Liver (tissue), 9 donors: ENCODE data around the gene MRPS18A. TPM values are rescaled to one million over a fixed set of nuclear protein-coding genes. Genes with fewer than 3 reads are reported as not detected.

Experiments
- DNase-seq: peaks from one replicate; pipeline ENCODE4 v3.0.0-alpha.2; 2017; ENCODE audit warnings: low spot score
- H3K27ac ChIP-seq, 2 donors: one replicate each; pipeline ENCODE4 v1.7.0; 2013; ENCODE audit warnings: inconsistent platforms in 2 of 2, low read length in 2 of 2, control low read depth in 1 of 2, low read depth in 1 of 2, mild to moderate bottlenecking in 1 of 2
- H3K27me3 ChIP-seq, 4 donors: one replicate each; pipeline versions ENCODE4 v1.6.1 to v1.7.0; 2013; ENCODE audit warnings: low read length in 3 of 4, inconsistent platforms in 1 of 4, mild to moderate bottlenecking in 1 of 4, moderate library complexity in 1 of 4; ENCODE audit not compliant: control insufficient read depth in 4 of 4, insufficient read depth in 4 of 4
- H3K36me3 ChIP-seq, 4 donors: one replicate each; pipeline versions ENCODE4 v1.6.1 to v1.7.0; 2013; ENCODE audit warnings: low read length in 3 of 4, mild to moderate bottlenecking in 3 of 4, low read depth in 1 of 4, moderate library complexity in 1 of 4; ENCODE audit not compliant: control insufficient read depth in 4 of 4, insufficient read depth in 3 of 4
- H3K4me1 ChIP-seq, 4 donors: one replicate each; pipeline versions ENCODE4 v1.6.1 to v1.7.0; 2013; ENCODE audit warnings: low read length in 3 of 4, mild to moderate bottlenecking in 3 of 4, moderate library complexity in 1 of 4; ENCODE audit not compliant: control insufficient read depth in 4 of 4, insufficient read depth in 4 of 4
- H3K4me3 ChIP-seq, 3 donors: one replicate each; pipeline versions ENCODE4 v1.6.1 to v1.7.0; 2013; ENCODE audit warnings: low read length in 3 of 3, control low read depth in 1 of 3, low read depth in 1 of 3, mild to moderate bottlenecking in 1 of 3
- H3K9ac ChIP-seq, 2 donors: one replicate each; pipeline ENCODE4 v1.7.0; 2013; ENCODE audit warnings: low read length in 2 of 2, mild to moderate bottlenecking in 2 of 2, moderate library complexity in 2 of 2, control low read depth in 1 of 2, low read depth in 1 of 2
- H3K9me3 ChIP-seq, 4 donors: one replicate each; pipeline versions ENCODE4 v1.6.1 to v1.7.0; 2013; ENCODE audit warnings: low read length in 3 of 4; ENCODE audit not compliant: control insufficient read depth in 4 of 4
- EGR1 ChIP-seq, 2 donors: IDR thresholded peaks; 2 replicates each; pipeline ENCODE4 v1.6.1; 2016 to 2018; ENCODE audit warnings: antibody characterized with exemption in 2 of 2, low read depth in 2 of 2
- FOXA1 ChIP-seq: IDR thresholded peaks from 2 replicates; pipeline ENCODE4 v1.6.1; 2016; ENCODE audit warnings: antibody characterized with exemption
- JUND ChIP-seq, 2 donors: IDR thresholded peaks; 2 replicates each; pipeline ENCODE4 v1.6.1; 2016; ENCODE audit warnings: antibody characterized with exemption in 2 of 2
- NR2F2 ChIP-seq: IDR thresholded peaks from 2 replicates; pipeline ENCODE4 v1.6.1; 2016; ENCODE audit warnings: antibody characterized with exemption
- TAF1 ChIP-seq: conservative IDR thresholded peaks from 2 replicates; pipeline ENCODE4 v1.6.1; 2016; ENCODE audit warnings: antibody characterized with exemption, mild to moderate bottlenecking
- YY1 ChIP-seq: IDR thresholded peaks from 2 replicates; pipeline ENCODE4 v1.6.1; 2016; ENCODE audit warnings: antibody characterized with exemption, mild to moderate bottlenecking
- whole genome bisulfite sequencing: extraction: QIAGEN DNeasy Blood & Tissue Kit; methylation state at CpG from one replicate; pipeline ENCODE4 v1.1.7; 2013; 5-methylcytosine and 5-hydroxymethylcytosine counted together
- polyA plus RNA-seq, 2 donors: library from polyadenylated mRNA; stranded (reverse) in 1 of 2; unstranded in 1 of 2; fragments of 200-250 nt in 1 of 2; fragments of >200 nt in 1 of 2; fragmentation: Nextera tagmentation in 1 of 2; extraction: Ambion mirVana in 1 of 2; gene quantifications; one replicate each; pipeline versions ENCODE4 v1.2.1 to v1.2.3, GENCODE V29; 2013 to 2015
- total RNA-seq, 2 donors: library from RNA; depleted of rRNA; stranded (reverse); fragments of >200 nt; gene quantifications; one replicate each; pipeline ENCODE4 v1.2.3, GENCODE V29; 2014
- TF ChIP-seq, protein P1 (sequence below): IDR thresholded peaks from 2 replicates; pipeline ENCODE4 v1.6.1; 2016; ENCODE audit warnings: antibody characterized with exemption, mild to moderate bottlenecking
- TF ChIP-seq, protein P2 (sequence below): fragments of 150-350 bp; IDR thresholded peaks from 2 replicates; pipeline ENCODE4 v1.5.1; 2017; ENCODE audit warnings: improper control_type of control experiment, low read depth, low read length; ENCODE audit not compliant: missing input control
- TF ChIP-seq, protein P3 (sequence below): IDR thresholded peaks from 2 replicates; pipeline ENCODE4 v1.6.1; 2016; ENCODE audit warnings: antibody characterized with exemption
- TF ChIP-seq, protein P4 (sequence below): IDR thresholded peaks from 2 replicates; pipeline ENCODE4 v1.6.1; 2016; ENCODE audit warnings: antibody characterized with exemption
- donor health status: healthy.
- donor health status: healthy.
- donor health status: healthy.
- donor health status: healthy.
- donor health status: healthy.

Gene MRPS18A
- total and polyA plus RNA-seq, 4 donors = 21.5 to 50.5 (median 35.0) TPM

DNA sequence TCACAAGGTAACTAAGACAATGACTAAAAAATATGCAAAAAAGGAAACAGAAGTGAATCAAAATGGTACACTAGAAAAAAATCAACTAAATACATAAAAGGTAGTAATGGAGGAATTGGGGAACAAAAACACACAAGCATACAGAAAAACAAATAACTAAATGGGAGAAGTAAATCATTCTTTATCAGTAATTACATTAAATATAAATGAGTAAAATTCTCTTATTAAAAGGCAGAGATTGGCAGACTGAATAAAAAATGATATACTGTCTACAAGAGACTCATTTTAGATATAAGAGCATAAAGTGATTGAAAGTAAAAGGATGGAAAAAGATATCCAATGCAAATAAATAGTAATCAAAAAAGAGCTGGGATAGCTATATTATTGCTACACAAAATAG is 43.0 kb upstream of the MRPS18A start (continued):
- TF ChIP-seq YY1 (no peak), JUND (IDR thresholded peaks at IDR 0.05) (no peak), TAF1 (no peak), NR2F2 (no peak)
- TF ChIP-seq, protein P1, sequence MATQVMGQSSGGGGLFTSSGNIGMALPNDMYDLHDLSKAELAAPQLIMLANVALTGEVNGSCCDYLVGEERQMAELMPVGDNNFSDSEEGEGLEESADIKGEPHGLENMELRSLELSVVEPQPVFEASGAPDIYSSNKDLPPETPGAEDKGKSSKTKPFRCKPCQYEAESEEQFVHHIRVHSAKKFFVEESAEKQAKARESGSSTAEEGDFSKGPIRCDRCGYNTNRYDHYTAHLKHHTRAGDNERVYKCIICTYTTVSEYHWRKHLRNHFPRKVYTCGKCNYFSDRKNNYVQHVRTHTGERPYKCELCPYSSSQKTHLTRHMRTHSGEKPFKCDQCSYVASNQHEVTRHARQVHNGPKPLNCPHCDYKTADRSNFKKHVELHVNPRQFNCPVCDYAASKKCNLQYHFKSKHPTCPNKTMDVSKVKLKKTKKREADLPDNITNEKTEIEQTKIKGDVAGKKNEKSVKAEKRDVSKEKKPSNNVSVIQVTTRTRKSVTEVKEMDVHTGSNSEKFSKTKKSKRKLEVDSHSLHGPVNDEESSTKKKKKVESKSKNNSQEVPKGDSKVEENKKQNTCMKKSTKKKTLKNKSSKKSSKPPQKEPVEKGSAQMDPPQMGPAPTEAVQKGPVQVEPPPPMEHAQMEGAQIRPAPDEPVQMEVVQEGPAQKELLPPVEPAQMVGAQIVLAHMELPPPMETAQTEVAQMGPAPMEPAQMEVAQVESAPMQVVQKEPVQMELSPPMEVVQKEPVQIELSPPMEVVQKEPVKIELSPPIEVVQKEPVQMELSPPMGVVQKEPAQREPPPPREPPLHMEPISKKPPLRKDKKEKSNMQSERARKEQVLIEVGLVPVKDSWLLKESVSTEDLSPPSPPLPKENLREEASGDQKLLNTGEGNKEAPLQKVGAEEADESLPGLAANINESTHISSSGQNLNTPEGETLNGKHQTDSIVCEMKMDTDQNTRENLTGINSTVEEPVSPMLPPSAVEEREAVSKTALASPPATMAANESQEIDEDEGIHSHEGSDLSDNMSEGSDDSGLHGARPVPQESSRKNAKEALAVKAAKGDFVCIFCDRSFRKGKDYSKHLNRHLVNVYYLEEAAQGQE = no peak

DNA sequence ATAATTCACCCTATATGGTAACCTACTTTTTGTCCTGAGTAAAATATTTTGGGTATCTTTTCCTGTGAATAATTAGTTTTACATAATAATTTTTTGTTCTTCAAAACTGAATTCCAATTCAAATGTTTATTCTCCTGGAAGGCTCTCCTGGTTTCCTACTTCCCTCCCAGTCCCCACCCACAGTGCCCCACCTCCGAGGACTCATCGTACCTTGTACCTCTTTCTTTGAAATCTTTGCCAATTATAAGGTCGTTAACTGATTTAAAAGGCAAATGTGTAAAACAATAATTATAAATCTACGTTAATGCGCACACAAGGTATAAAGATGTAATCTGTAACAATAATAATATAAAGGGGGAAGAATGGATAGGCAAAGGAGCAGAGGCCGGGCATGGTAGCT is 41.9 kb upstream of the MRPS18A start:
- H3K4me1 ChIP-seq = no peaks in the 10 kb centered on the region
- no peak for TF ChIP-seq JUND (IDR thresholded peaks at IDR 0.05)
- no peak for TF ChIP-seq EGR1 (IDR thresholded peaks at IDR 0.05; ENCODE audit: low read depth in 2 of 2)
- TF ChIP-seq, protein P2, sequence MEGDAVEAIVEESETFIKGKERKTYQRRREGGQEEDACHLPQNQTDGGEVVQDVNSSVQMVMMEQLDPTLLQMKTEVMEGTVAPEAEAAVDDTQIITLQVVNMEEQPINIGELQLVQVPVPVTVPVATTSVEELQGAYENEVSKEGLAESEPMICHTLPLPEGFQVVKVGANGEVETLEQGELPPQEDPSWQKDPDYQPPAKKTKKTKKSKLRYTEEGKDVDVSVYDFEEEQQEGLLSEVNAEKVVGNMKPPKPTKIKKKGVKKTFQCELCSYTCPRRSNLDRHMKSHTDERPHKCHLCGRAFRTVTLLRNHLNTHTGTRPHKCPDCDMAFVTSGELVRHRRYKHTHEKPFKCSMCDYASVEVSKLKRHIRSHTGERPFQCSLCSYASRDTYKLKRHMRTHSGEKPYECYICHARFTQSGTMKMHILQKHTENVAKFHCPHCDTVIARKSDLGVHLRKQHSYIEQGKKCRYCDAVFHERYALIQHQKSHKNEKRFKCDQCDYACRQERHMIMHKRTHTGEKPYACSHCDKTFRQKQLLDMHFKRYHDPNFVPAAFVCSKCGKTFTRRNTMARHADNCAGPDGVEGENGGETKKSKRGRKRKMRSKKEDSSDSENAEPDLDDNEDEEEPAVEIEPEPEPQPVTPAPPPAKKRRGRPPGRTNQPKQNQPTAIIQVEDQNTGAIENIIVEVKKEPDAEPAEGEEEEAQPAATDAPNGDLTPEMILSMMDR = no peak
- TF ChIP-seq, protein P1 = no peak
- TF ChIP-seq, protein P3, sequence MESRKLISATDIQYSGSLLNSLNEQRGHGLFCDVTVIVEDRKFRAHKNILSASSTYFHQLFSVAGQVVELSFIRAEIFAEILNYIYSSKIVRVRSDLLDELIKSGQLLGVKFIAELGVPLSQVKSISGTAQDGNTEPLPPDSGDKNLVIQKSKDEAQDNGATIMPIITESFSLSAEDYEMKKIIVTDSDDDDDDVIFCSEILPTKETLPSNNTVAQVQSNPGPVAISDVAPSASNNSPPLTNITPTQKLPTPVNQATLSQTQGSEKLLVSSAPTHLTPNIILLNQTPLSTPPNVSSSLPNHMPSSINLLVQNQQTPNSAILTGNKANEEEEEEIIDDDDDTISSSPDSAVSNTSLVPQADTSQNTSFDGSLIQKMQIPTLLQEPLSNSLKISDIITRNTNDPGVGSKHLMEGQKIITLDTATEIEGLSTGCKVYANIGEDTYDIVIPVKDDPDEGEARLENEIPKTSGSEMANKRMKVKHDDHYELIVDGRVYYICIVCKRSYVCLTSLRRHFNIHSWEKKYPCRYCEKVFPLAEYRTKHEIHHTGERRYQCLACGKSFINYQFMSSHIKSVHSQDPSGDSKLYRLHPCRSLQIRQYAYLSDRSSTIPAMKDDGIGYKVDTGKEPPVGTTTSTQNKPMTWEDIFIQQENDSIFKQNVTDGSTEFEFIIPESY = no peak
- DNase-seq = no peak
- no peaks in the 10 kb centered on the region for H3K36me3 ChIP-seq
- no peak overlapping the region for H3K27ac ChIP-seq
- no peak overlapping the region for H3K4me3 ChIP-seq
- no peaks in the 10 kb centered on the region for H3K27me3 ChIP-seq
- 89% methylated on average over 6 of the region's 6 CpGs for WGBS
- H3K9ac ChIP-seq = no peak overlapping the region
- H3K9me3 ChIP-seq = peaks cover 0 to 8% (median 0%) of the 10 kb centered on the region in 4 donors

DNA sequence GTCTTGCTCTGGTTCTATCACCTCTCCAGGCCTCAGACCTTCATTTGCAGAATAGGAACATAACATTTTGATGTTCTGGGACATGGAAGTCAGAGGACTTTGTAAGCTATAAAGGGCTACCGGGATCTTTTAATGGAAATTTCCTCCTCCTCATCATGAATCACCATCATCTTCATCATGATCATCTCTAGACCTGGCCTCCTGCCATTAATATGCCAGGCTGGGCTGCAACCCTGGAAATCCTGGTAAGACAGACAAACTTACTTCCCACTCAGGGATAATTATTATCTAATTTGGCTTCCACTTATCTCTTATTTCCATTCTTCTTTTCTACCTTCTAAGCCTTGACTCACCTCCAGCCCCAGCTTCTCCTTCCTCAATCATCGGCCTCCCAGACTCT is 41.0 kb upstream of the MRPS18A start:
- no peak for DNase-seq
- Histone ChIP-seq H3K9me3 (peaks cover 0 to 8% (median 0%) of the 10 kb centered on the region in 4 donors), H3K9ac (no peak overlapping the region), H3K36me3 (no peaks in the 10 kb centered on the region), H3K27ac (no peak overlapping the region), H3K4me1 (no peaks in the 10 kb centered on the region), H3K4me3 (no peak overlapping the region), H3K27me3 (no peaks in the 10 kb centered on the region)
- TF ChIP-seq, protein P3 = no peak
- TF ChIP-seq TAF1 (no peak), YY1 (no peak), FOXA1 (no peak)
- TF ChIP-seq, protein P4, sequence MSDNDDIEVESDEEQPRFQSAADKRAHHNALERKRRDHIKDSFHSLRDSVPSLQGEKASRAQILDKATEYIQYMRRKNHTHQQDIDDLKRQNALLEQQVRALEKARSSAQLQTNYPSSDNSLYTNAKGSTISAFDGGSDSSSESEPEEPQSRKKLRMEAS = no peak
- TF ChIP-seq, protein P1 = no peak
- WGBS = 84% methylated on average over 2 of the region's 2 CpGs
